ENCODE measurements around the gene HNRNPA3. TPM values are rescaled to one million over a fixed set of nuclear protein-coding genes. Genes with fewer than 3 reads are reported as not detected.

The HNRNPA3 gene
- total and polyA plus RNA-seq, 2 of the 13 experiments (the other 11 are each of a cell fraction or from before 2014, with no cell fraction given), result 73.3 to 97.7 TPM

GRCh38 chr2:177187631-177188312 lies 24.8 kb upstream of the HNRNPA3 start (continued):
- TF ChIP-seq REST (IDR thresholded peaks at IDR 0.05; ENCODE audit: borderline replicate concordance in 1 of 2, low read depth in 1 of 2, low read length in 2 of 2) (peak in 1 of 2 experiments; percentile 78; a peak in 1 of 4 replicates), ZNF557 (CRISPR knock-in tag; IDR thresholded peaks at IDR 0.05) (peak; percentile 53; the same call in 1 of the 2 replicates), HINFP (CRISPR knock-in tag; IDR thresholded peaks at IDR 0.05; ENCODE audit: low read depth) (peak; percentile 81; the same call in 1 of the 2 replicates), DPF2 (CRISPR knock-in tag; IDR thresholded peaks at IDR 0.05; ENCODE audit: borderline replicate concordance, low read depth) (peak; percentile 96), MTA3 (CRISPR knock-in tag; IDR thresholded peaks at IDR 0.05) (no peak), ZNF264 (CRISPR knock-in tag; IDR thresholded peaks at IDR 0.05) (peak; percentile 53; the same call in 1 of the 2 replicates), TBL1XR1 (IDR thresholded peaks at IDR 0.05; ENCODE audit: borderline replicate concordance, low read length, partially characterized antibody) (peak; percentile 59), TIGD3 (CRISPR knock-in tag; IDR thresholded peaks at IDR 0.05; ENCODE audit: borderline replicate concordance) (no peak; the same call in 1 of the 2 replicates), MAF1 (CRISPR knock-in tag; IDR thresholded peaks at IDR 0.05; ENCODE audit: borderline replicate concordance) (no peak), BHLHE40 (IDR thresholded peaks at IDR 0.05; ENCODE audit: low read length) (peak; percentile 28; the same call in 1 of the 2 replicates), EEA1 (CRISPR knock-in tag; IDR thresholded peaks at IDR 0.05; ENCODE audit: borderline replicate concordance) (0 out of 2 replicates have a peak, but pooled peaks have one; percentile 29), RNF219 (CRISPR knock-in tag; IDR thresholded peaks at IDR 0.05) (peak; percentile 97; the same call in 1 of the 2 replicates), ZNF780A (CRISPR knock-in tag; IDR thresholded peaks at IDR 0.05) (no peak), STAT5B (CRISPR knock-in tag; IDR thresholded peaks at IDR 0.05) (no peak), ZNF253 (CRISPR knock-in tag; IDR thresholded peaks at IDR 0.05; ENCODE audit: borderline replicate concordance) (no peak), ZNF256 (CRISPR knock-in tag; conservative IDR thresholded peaks at IDR 0.05) (no peak), TAF1 (CRISPR knock-in tag; IDR thresholded peaks at IDR 0.05) (peak; percentile 72; the same call in 1 of the 2 replicates), KLF16 (CRISPR knock-in tag; IDR thresholded peaks at IDR 0.05) (peak in 1 of 2 experiments; percentile 92; a peak in 2 of 4 replicates), BRCA1 (CRISPR knock-in tag; IDR thresholded peaks at IDR 0.05) (no peak), ZNF3 (CRISPR knock-in tag; IDR thresholded peaks at IDR 0.05) (peak; percentile 48; the same call in 1 of the 2 replicates), ZNF781 (CRISPR knock-in tag; IDR thresholded peaks at IDR 0.05; ENCODE audit: borderline replicate concordance, not compliant biosample characterization) (peak; percentile 87)

All from HepG2 (cell line).